ENCODE data around the gene BRPF3.

GRCh38 chr6:36246506-36247268, 50.1 kb downstream of the BRPF3 start:
- TF ChIP-seq, protein P1, sequence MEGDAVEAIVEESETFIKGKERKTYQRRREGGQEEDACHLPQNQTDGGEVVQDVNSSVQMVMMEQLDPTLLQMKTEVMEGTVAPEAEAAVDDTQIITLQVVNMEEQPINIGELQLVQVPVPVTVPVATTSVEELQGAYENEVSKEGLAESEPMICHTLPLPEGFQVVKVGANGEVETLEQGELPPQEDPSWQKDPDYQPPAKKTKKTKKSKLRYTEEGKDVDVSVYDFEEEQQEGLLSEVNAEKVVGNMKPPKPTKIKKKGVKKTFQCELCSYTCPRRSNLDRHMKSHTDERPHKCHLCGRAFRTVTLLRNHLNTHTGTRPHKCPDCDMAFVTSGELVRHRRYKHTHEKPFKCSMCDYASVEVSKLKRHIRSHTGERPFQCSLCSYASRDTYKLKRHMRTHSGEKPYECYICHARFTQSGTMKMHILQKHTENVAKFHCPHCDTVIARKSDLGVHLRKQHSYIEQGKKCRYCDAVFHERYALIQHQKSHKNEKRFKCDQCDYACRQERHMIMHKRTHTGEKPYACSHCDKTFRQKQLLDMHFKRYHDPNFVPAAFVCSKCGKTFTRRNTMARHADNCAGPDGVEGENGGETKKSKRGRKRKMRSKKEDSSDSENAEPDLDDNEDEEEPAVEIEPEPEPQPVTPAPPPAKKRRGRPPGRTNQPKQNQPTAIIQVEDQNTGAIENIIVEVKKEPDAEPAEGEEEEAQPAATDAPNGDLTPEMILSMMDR (IDR thresholded peaks at IDR 0.05): no peak
- TF ChIP-seq POLR2A (IDR thresholded peaks at IDR 0.05): no peak
